GM12878 (cell line): ENCODE results near the gene CKMT2.

Experiments used
- DPF2 ChIP-seq: fragments of 450-650 bp; IDR thresholded peaks from 2 replicates; pipeline ENCODE4 v1.6.1; 2017; ENCODE audit warnings: mild to moderate bottlenecking
- FOXM1 ChIP-seq: IDR thresholded peaks from 2 replicates; pipeline ENCODE4 v1.6.1; 2012; ENCODE audit warnings: low read depth, mild to moderate bottlenecking, inconsistent platforms, low read length, moderate library complexity
- HDAC6 ChIP-seq: fragments of 200-600 bp; sonication (generic); IDR thresholded peaks from one replicate; pipeline ENCODE4 v1.8.0; 2017; ENCODE audit warnings: antibody characterized with exemption; ENCODE audit not compliant: unreplicated experiment
- NBN ChIP-seq: fragments of 450-650 bp; IDR thresholded peaks from 2 replicates; pipeline ENCODE4 v1.6.1; 2016
- POLR2A ChIP-seq: IDR thresholded peaks from 2 replicates; pipeline ENCODE4 v1.6.1; 2011; ENCODE audit warnings: low read depth, mild to moderate bottlenecking, low read length
- RELA ChIP-seq: fragments of 450-650 bp; IDR thresholded peaks from 2 replicates; pipeline ENCODE4 v1.8.0; 2014; ENCODE audit warnings: borderline replicate concordance; ENCODE audit not compliant: partially characterized antibody
- SP1 ChIP-seq: IDR thresholded peaks from one replicate; pipeline ENCODE4 v1.6.1; 2011; ENCODE audit warnings: low read depth, low read length
- TF ChIP-seq, protein P1 (sequence below), 3 experiments: IDR thresholded peaks in 2 of 3; conservative IDR thresholded peaks in 1 of 3; 2 replicates each; pipeline ENCODE4 v1.5.1; 2011; ENCODE audit warnings: low read depth in 3 of 3, low read length in 3 of 3, mild to moderate bottlenecking in 3 of 3, control low read depth in 2 of 3, moderate library complexity in 2 of 3, inconsistent platforms in 1 of 3, mixed read lengths in 1 of 3; ENCODE audit not compliant: control insufficient read depth in 2 of 3, insufficient read depth in 1 of 3; ENCODE audit errors: extremely low read depth in 1 of 3
- TF ChIP-seq, protein P2 (sequence below): fragments of 450-650 bp; IDR thresholded peaks from 2 replicates; pipeline ENCODE4 v1.6.1; 2017; ENCODE audit warnings: antibody characterized with exemption, mild to moderate bottlenecking, moderate library complexity
- TF ChIP-seq, protein P3 (sequence below): fragments of 150-350 bp; IDR thresholded peaks from 2 replicates; pipeline ENCODE4 v1.6.1; 2016; ENCODE audit warnings: low read depth, low read length

DNA sequence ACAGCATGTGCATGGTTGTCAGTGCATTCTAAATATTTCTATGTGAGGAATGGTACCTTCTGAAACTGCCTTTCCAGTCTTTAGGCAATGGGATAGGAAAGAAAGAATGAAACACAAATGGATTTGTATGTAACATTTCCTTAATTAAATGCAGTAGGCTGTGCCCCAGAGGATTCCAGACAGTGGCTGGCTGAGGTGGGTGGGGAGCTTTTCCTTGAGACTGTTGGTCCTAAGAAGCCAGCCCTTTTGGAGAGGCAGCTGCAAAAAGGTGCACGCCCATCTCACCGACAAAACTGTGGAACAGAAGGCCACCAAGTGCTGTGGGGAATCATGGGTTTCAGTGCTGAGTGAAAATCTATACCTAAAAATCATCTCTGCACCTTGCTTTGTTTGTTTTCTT, 6.8 kb upstream of the CKMT2 start:
- TF ChIP-seq RELA (no peak), FOXM1 (no peak), NBN (no peak), DPF2 (no peak), SP1 (no peak), POLR2A (no peak), HDAC6 (no peak)
- TF ChIP-seq, protein P1, sequence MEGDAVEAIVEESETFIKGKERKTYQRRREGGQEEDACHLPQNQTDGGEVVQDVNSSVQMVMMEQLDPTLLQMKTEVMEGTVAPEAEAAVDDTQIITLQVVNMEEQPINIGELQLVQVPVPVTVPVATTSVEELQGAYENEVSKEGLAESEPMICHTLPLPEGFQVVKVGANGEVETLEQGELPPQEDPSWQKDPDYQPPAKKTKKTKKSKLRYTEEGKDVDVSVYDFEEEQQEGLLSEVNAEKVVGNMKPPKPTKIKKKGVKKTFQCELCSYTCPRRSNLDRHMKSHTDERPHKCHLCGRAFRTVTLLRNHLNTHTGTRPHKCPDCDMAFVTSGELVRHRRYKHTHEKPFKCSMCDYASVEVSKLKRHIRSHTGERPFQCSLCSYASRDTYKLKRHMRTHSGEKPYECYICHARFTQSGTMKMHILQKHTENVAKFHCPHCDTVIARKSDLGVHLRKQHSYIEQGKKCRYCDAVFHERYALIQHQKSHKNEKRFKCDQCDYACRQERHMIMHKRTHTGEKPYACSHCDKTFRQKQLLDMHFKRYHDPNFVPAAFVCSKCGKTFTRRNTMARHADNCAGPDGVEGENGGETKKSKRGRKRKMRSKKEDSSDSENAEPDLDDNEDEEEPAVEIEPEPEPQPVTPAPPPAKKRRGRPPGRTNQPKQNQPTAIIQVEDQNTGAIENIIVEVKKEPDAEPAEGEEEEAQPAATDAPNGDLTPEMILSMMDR (IDR thresholded peaks at IDR 0.05 in 2 of 3, conservative IDR thresholded peaks at IDR 0.05 in 1 of 3; ENCODE audit: control insufficient read depth in 2 of 3, extremely low read depth in 1 of 3, insufficient read depth in 1 of 3, low read depth in 3 of 3, low read length in 3 of 3) = no peak
- TF ChIP-seq, protein P2, sequence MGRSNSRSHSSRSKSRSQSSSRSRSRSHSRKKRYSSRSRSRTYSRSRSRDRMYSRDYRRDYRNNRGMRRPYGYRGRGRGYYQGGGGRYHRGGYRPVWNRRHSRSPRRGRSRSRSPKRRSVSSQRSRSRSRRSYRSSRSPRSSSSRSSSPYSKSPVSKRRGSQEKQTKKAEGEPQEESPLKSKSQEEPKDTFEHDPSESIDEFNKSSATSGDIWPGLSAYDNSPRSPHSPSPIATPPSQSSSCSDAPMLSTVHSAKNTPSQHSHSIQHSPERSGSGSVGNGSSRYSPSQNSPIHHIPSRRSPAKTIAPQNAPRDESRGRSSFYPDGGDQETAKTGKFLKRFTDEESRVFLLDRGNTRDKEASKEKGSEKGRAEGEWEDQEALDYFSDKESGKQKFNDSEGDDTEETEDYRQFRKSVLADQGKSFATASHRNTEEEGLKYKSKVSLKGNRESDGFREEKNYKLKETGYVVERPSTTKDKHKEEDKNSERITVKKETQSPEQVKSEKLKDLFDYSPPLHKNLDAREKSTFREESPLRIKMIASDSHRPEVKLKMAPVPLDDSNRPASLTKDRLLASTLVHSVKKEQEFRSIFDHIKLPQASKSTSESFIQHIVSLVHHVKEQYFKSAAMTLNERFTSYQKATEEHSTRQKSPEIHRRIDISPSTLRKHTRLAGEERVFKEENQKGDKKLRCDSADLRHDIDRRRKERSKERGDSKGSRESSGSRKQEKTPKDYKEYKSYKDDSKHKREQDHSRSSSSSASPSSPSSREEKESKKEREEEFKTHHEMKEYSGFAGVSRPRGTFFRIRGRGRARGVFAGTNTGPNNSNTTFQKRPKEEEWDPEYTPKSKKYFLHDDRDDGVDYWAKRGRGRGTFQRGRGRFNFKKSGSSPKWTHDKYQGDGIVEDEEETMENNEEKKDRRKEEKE = no peak
- TF ChIP-seq, protein P3, sequence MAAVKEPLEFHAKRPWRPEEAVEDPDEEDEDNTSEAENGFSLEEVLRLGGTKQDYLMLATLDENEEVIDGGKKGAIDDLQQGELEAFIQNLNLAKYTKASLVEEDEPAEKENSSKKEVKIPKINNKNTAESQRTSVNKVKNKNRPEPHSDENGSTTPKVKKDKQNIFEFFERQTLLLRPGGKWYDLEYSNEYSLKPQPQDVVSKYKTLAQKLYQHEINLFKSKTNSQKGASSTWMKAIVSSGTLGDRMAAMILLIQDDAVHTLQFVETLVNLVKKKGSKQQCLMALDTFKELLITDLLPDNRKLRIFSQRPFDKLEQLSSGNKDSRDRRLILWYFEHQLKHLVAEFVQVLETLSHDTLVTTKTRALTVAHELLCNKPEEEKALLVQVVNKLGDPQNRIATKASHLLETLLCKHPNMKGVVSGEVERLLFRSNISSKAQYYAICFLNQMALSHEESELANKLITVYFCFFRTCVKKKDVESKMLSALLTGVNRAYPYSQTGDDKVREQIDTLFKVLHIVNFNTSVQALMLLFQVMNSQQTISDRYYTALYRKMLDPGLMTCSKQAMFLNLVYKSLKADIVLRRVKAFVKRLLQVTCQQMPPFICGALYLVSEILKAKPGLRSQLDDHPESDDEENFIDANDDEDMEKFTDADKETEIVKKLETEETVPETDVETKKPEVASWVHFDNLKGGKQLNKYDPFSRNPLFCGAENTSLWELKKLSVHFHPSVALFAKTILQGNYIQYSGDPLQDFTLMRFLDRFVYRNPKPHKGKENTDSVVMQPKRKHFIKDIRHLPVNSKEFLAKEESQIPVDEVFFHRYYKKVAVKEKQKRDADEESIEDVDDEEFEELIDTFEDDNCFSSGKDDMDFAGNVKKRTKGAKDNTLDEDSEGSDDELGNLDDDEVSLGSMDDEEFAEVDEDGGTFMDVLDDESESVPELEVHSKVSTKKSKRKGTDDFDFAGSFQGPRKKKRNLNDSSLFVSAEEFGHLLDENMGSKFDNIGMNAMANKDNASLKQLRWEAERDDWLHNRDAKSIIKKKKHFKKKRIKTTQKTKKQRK = no peak
